ENCODE data around the gene GBGT1. TPM values are rescaled to one million over a fixed set of nuclear protein-coding genes. Genes with fewer than 3 reads are reported as not detected.

The GBGT1 gene
- total and polyA plus RNA-seq, 4 experiments from 2014 or later, result 0.16 to 6.3 (median 2.1) TPM

DNA sequence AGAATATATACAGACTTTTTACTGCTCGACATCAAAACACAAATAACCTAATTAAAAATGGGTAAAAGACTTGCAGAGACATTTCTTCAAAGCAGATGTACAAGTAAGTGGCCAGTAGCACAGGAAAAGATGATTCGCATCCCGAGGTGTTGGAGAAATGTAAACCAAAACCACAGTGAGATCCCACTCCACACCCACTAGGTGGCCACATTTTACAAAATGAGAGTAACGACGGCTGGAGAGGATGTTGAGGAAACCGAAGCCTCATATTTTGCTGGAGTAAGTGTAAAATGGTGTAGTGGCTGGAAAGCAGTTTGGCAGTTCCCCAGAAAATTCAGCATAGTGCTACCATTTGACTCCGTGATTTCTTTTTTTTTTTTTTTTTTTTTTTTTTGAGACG, 21.3 kb upstream of the GBGT1 start:
- H3K27ac ChIP-seq (ENCODE audit: low read depth, low read length), result no peak overlapping the region
- H3K9me3 Mint-ChIP-seq, result peaks cover 0 to 2% (median 0%) of the 10 kb centered on the region in 8 donors
- ChIA-PET CTCF (ENCODE audit: partially characterized antibody) (interaction anchor here (0.6 to 4.9 kb wide), 10 partner anchors 9 to 300 kb away, joined by 3 to 66 read pairs (median 11); partner anchors contain the start of genes CACFD1 and OBP2B), POLR2A (ENCODE audit: partially characterized antibody) (no interaction called here)
- H3K9me3 ChIP-seq (ENCODE audit: control insufficient read depth in 1 of 2, low read length in 2 of 2), result no peaks in the 10 kb centered on the region
- peaks cover 13% of the 10 kb centered on the region for H3K4me1 ChIP-seq (ENCODE audit: insufficient read depth, low read length)
- H3K27me3 ChIP-seq (ENCODE audit: insufficient read depth, low read length), result no peaks in the 10 kb centered on the region
- H3K4me3 Mint-ChIP-seq, result peak overlapping the region in 1 of 8 donors; percentile 44
- H3K4me3 ChIP-seq (ENCODE audit: low read length in 2 of 2), result no peak overlapping the region
- peaks cover 8 to 10% (median 9%) of the 10 kb centered on the region in 4 donors for H3K4me1 Mint-ChIP-seq
- no peaks in the 10 kb centered on the region for H3K36me3 Mint-ChIP-seq
- no peak overlapping the region for H3K27ac Mint-ChIP-seq
- no peaks in the 10 kb centered on the region for H3K36me3 ChIP-seq (ENCODE audit: insufficient read depth, low read length)
- intact Hi-C loops (cut with micrococcal nuclease), result loop anchor here (1.0 to 10.0 kb wide), 3 partner anchors 160 to 208 kb away; partner anchors contain the start of gene GFI1B
- H3K27me3 Mint-ChIP-seq, result peaks cover 15 to 26% of the 10 kb centered on the region in 2 donors
- peak; percentile 32 to 60 (median 35) for DNase-seq

DNA sequence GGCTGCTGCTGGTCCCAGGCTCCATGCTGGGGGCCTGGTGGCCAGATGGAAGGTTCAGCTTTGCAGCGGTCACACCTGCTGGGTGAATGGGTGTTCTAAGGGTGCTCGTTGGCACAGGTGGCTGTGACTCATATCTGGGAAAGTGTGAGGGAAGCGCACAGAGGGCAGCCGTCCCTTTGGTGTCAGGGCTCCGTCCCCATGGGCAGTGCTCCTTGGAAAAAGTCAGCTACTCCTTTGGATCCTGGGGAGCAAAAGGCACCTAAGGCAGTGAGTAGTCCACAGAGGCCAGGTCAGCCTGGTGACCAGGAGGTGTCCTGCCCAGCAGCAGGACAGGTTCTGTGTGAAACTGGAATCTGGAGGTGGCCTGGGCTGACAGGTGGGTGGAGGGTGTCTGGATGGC, 18.4 kb upstream of the GBGT1 start:
- Mint-ChIP-seq H3K4me1 (peaks cover 8 to 10% (median 9%) of the 10 kb centered on the region in 4 donors), H3K4me3 (no peak overlapping the region), H3K27me3 (peaks cover 11 to 22% of the 10 kb centered on the region in 2 donors), H3K9me3 (peaks cover 0 to 2% (median 0%) of the 10 kb centered on the region in 8 donors), H3K36me3 (no peaks in the 10 kb centered on the region), H3K27ac (no peak overlapping the region)
- no peaks in the 10 kb centered on the region for H3K9me3 ChIP-seq (ENCODE audit: control insufficient read depth in 1 of 2, low read length in 2 of 2)
- no peaks in the 10 kb centered on the region for H3K27me3 ChIP-seq (ENCODE audit: insufficient read depth, low read length)
- peaks cover 13% of the 10 kb centered on the region for H3K4me1 ChIP-seq (ENCODE audit: insufficient read depth, low read length)
- intact Hi-C loops (cut with micrococcal nuclease), result loop anchor here (5.0 to 10.0 kb wide), 2 partner anchors 157 to 205 kb away; partner anchors contain the start of gene GFI1B
- POLR2A ChIA-PET (ENCODE audit: partially characterized antibody), result no interaction called here
- no peak overlapping the region for H3K27ac ChIP-seq (ENCODE audit: low read depth, low read length)
- H3K36me3 ChIP-seq (ENCODE audit: insufficient read depth, low read length), result no peaks in the 10 kb centered on the region
- CTCF ChIA-PET (ENCODE audit: partially characterized antibody), result interaction anchor here (1.0 to 1.9 kb wide), 8 partner anchors 11 to 305 kb away, joined by 3 to 7 read pairs (median 4); no protein-coding TSS in a partner anchor
- H3K4me3 ChIP-seq (ENCODE audit: low read length in 2 of 2), result no peak overlapping the region
- no peak for DNase-seq

DNA sequence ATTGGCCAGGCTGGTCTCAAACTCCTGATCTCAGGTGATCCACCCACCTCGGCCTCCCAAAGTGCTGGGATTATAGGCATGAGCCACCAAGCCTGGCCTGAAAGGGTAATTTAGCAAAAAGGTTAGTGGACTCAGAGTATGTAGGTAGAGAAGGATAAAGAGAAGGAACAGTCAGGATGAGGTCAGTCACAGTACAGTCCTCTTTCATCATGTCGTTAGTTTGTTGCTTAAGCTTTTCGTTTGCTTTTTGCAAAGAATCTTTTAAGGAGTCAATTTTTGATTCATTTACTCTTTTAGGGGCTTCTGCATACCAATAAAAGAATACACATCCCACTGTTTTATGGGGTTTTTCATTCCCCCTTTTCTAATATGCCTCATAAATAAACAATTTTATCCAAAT, 17.8 kb upstream of the GBGT1 start:
- intact Hi-C loops (cut with micrococcal nuclease), result loop anchor here (5.0 to 10.0 kb wide), 2 partner anchors 157 to 204 kb away; partner anchors contain the start of gene GFI1B
- H3K27me3 Mint-ChIP-seq, result peaks cover 13 to 26% of the 10 kb centered on the region in 2 donors
- H3K4me3 Mint-ChIP-seq, result no peak overlapping the region
- H3K4me3 ChIP-seq (ENCODE audit: low read length in 2 of 2), result no peak overlapping the region
- no peaks in the 10 kb centered on the region for H3K36me3 ChIP-seq (ENCODE audit: insufficient read depth, low read length)
- CTCF ChIA-PET (ENCODE audit: partially characterized antibody), result interaction anchor here (1.0 to 2.2 kb wide), 13 partner anchors 8 to 305 kb away, joined by 3 to 10 read pairs (median 3); no protein-coding TSS in a partner anchor
- no peaks in the 10 kb centered on the region for H3K27me3 ChIP-seq (ENCODE audit: insufficient read depth, low read length)
- peaks cover 8 to 10% (median 9%) of the 10 kb centered on the region in 4 donors for H3K4me1 Mint-ChIP-seq
- DNase-seq, result no peak
- H3K36me3 Mint-ChIP-seq, result no peaks in the 10 kb centered on the region
- peaks cover 0 to 2% (median 0%) of the 10 kb centered on the region in 8 donors for H3K9me3 Mint-ChIP-seq
- H3K27ac ChIP-seq (ENCODE audit: low read depth, low read length), result no peak overlapping the region
- H3K4me1 ChIP-seq (ENCODE audit: insufficient read depth, low read length), result peaks cover 13% of the 10 kb centered on the region
- POLR2A ChIA-PET (ENCODE audit: partially characterized antibody), result no interaction called here
- no peaks in the 10 kb centered on the region for H3K9me3 ChIP-seq (ENCODE audit: control insufficient read depth in 1 of 2, low read length in 2 of 2)
- no peak overlapping the region for H3K27ac Mint-ChIP-seq

DNA sequence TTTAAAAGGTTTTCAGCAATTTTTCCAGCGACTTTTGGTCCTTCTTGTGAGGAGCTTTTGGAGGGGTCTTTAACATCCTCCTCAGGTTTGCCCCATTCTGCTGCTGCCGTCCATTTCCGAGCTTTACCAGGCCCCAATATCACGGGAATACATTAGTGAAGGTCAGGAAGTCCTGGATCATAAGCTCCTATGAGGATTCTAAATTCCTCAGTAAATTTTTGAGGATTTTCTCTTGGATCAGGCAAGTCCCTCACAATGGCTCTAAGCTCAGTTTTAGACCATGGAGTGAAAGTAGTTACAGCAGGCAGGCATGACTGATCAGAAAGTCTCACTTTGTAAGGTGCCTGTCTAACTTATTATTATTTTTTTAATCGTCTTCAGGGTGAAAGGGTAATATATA, 17.2 kb upstream of the GBGT1 start:
- CTCF ChIA-PET (ENCODE audit: partially characterized antibody), result interaction anchor here (0.9 to 2.2 kb wide), 19 partner anchors 7 to 306 kb away, joined by 3 to 10 read pairs (median 3); no protein-coding TSS in a partner anchor
- Mint-ChIP-seq H3K9me3 (no peaks in the 10 kb centered on the region), H3K4me3 (no peak overlapping the region)

GRCh38 chr9:133173056-133173455, 9.3 kb upstream of the GBGT1 start:
- Mint-ChIP-seq H3K9me3 (peaks cover 0 to 3% (median 0%) of the 10 kb centered on the region in 8 donors), H3K27ac (no peak overlapping the region), H3K4me3 (no peak overlapping the region), H3K27me3 (peaks cover 3 to 6% of the 10 kb centered on the region in 2 donors), H3K4me1 (no peaks in the 10 kb centered on the region), H3K36me3 (no peaks in the 10 kb centered on the region)
- no peaks in the 10 kb centered on the region for H3K27me3 ChIP-seq (ENCODE audit: insufficient read depth, low read length)
- H3K9me3 ChIP-seq (ENCODE audit: control insufficient read depth in 1 of 2, low read length in 2 of 2), result no peaks in the 10 kb centered on the region
- POLR2A ChIA-PET (ENCODE audit: partially characterized antibody), result no interaction called here
- H3K4me3 ChIP-seq (ENCODE audit: low read length in 2 of 2), result no peak overlapping the region
- DNase-seq, result no peak
- no peak overlapping the region for H3K27ac ChIP-seq (ENCODE audit: low read depth, low read length)
- CTCF ChIA-PET (ENCODE audit: partially characterized antibody), result interaction anchor here (2.5 kb wide), 1 partner anchor 13 kb away, joined by 8 read pairs; no protein-coding TSS in a partner anchor
- H3K4me1 ChIP-seq (ENCODE audit: insufficient read depth, low read length), result no peaks in the 10 kb centered on the region
- H3K36me3 ChIP-seq (ENCODE audit: insufficient read depth, low read length), result no peaks in the 10 kb centered on the region
- intact Hi-C loops (cut with micrococcal nuclease), result no loop called here

More for the DNA sequence above, 17.2 kb upstream of the GBGT1 start:
- H3K27ac ChIP-seq (ENCODE audit: low read depth, low read length), result no peak overlapping the region
- no peaks in the 10 kb centered on the region for H3K27me3 ChIP-seq (ENCODE audit: insufficient read depth, low read length)
- POLR2A ChIA-PET (ENCODE audit: partially characterized antibody), result no interaction called here
- peaks cover 13% of the 10 kb centered on the region for H3K4me1 ChIP-seq (ENCODE audit: insufficient read depth, low read length)
- no peaks in the 10 kb centered on the region for H3K36me3 Mint-ChIP-seq
- DNase-seq, result no peak
- H3K27ac Mint-ChIP-seq, result no peak overlapping the region
- no peaks in the 10 kb centered on the region for H3K36me3 ChIP-seq (ENCODE audit: insufficient read depth, low read length)
- H3K4me1 Mint-ChIP-seq, result peaks cover 5 to 7% (median 6%) of the 10 kb centered on the region in 4 donors
- no peak overlapping the region for H3K4me3 ChIP-seq (ENCODE audit: low read length in 2 of 2)
- H3K27me3 Mint-ChIP-seq, result peaks cover 11 to 23% of the 10 kb centered on the region in 2 donors
- H3K9me3 ChIP-seq (ENCODE audit: control insufficient read depth in 1 of 2, low read length in 2 of 2), result no peaks in the 10 kb centered on the region
- intact Hi-C loops (cut with micrococcal nuclease), result loop anchor here (1.0 to 10.0 kb wide), 3 partner anchors 34 to 204 kb away; partner anchors contain the start of gene GFI1B

DNA sequence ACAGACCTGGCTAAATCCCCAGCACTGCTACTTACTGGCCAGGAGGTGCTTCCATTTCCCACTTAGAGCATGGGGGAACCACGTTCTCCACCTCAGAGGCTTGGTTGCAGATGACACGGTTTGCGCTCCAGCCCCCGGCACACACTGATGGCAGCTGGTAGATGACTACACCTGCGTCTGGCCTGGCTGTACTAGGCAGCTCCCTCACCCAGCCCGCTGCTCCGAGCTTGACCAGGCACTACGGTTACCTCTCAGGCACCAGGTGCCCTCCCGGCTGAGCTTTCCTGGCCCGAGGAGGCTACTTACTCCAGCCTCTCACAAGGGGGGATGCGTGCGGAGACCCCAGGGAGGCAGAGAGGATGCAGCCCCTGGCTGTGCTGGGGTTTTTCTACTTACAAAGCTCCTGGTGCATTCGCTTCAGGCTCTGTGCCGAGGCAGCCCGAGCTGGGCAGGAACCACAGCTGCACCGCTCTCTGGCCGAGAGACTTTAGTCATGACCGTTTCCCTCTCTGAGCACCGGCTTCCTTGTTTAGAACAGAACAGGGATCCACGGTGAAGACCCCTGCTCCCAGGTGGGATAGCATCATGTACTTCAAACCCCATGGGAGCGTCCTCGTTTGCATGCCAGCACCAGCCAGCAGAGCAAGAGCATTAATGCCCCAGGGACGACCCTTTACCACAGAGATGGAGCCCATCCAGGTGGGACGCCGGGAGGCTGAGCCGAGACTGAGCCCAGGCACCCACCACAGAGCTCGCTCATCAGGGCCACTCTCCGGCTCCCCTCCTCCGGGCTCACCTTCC, 7.6 kb upstream of the GBGT1 start:
- no peak overlapping the region for H3K4me3 Mint-ChIP-seq
- no peaks in the 10 kb centered on the region for H3K27me3 ChIP-seq (ENCODE audit: insufficient read depth, low read length)
- H3K9me3 ChIP-seq (ENCODE audit: control insufficient read depth in 1 of 2, low read length in 2 of 2), result no peaks in the 10 kb centered on the region
- no peak for DNase-seq
- ChIA-PET CTCF (ENCODE audit: partially characterized antibody) (interaction anchor here (2.5 kb wide), 1 partner anchor 15 kb away, joined by 8 read pairs; no protein-coding TSS in a partner anchor), POLR2A (ENCODE audit: partially characterized antibody) (no interaction called here)
- H3K27ac Mint-ChIP-seq, result no peak overlapping the region
- no peaks in the 10 kb centered on the region for H3K4me1 ChIP-seq (ENCODE audit: insufficient read depth, low read length)
- H3K27me3 Mint-ChIP-seq, result peaks cover 0 to 3% of the 10 kb centered on the region in 2 donors
- no peak overlapping the region for H3K27ac ChIP-seq (ENCODE audit: low read depth, low read length)
- H3K9me3 Mint-ChIP-seq, result peaks cover 0 to 3% (median 0%) of the 10 kb centered on the region in 8 donors
- H3K4me1 Mint-ChIP-seq, result no peaks in the 10 kb centered on the region
- H3K36me3 Mint-ChIP-seq, result no peaks in the 10 kb centered on the region
- H3K4me3 ChIP-seq (ENCODE audit: low read length in 2 of 2), result no peak overlapping the region
- intact Hi-C loops (cut with micrococcal nuclease), result no loop called here
- no peaks in the 10 kb centered on the region for H3K36me3 ChIP-seq (ENCODE audit: insufficient read depth, low read length)

GRCh38 chr9:133170716-133171115, 7.0 kb upstream of the GBGT1 start:
- no peaks in the 10 kb centered on the region for H3K36me3 ChIP-seq (ENCODE audit: insufficient read depth, low read length)
- H3K27ac ChIP-seq (ENCODE audit: low read depth, low read length), result no peak overlapping the region
- no peaks in the 10 kb centered on the region for H3K9me3 ChIP-seq (ENCODE audit: control insufficient read depth in 1 of 2, low read length in 2 of 2)
- peaks cover 0 to 3% of the 10 kb centered on the region in 2 donors for H3K27me3 Mint-ChIP-seq
- H3K27ac Mint-ChIP-seq, result no peak overlapping the region
- H3K4me3 ChIP-seq (ENCODE audit: low read length in 2 of 2), result no peak overlapping the region
- H3K4me1 ChIP-seq (ENCODE audit: insufficient read depth, low read length), result no peaks in the 10 kb centered on the region
- no peaks in the 10 kb centered on the region for H3K36me3 Mint-ChIP-seq
- H3K4me1 Mint-ChIP-seq, result no peaks in the 10 kb centered on the region
- peaks cover 0 to 3% (median 0%) of the 10 kb centered on the region in 8 donors for H3K9me3 Mint-ChIP-seq
- DNase-seq, result no peak
- H3K27me3 ChIP-seq (ENCODE audit: insufficient read depth, low read length), result no peaks in the 10 kb centered on the region
- ChIA-PET CTCF (ENCODE audit: partially characterized antibody) (no interaction called here), POLR2A (ENCODE audit: partially characterized antibody) (no interaction called here)
- no peak overlapping the region for H3K4me3 Mint-ChIP-seq
- intact Hi-C loops (cut with micrococcal nuclease), result no loop called here
